Testis (tissue), 3 donors: ENCODE data around the gene CADPS2. TPM values are rescaled to one million over a fixed set of nuclear protein-coding genes. Genes with fewer than 3 reads are reported as not detected.

Source experiments
- DNase-seq: peaks from one replicate; pipeline ENCODE4 v3.0.0-alpha.2; 2019
- H3K27ac ChIP-seq, 2 donors: fragments of 200-600 bp; sonication (generic); one replicate each; pipeline ENCODE4 v1.5.1; 2019
- H3K27me3 ChIP-seq: fragments of 200-600 bp; sonication (generic); one replicate; pipeline ENCODE4 v1.5.1; 2019
- H3K36me3 ChIP-seq: fragments of 200-600 bp; sonication (generic); one replicate; pipeline ENCODE4 v1.5.1; 2017; ENCODE audit warnings: low read depth; ENCODE audit errors: missing control alignments
- H3K4me1 ChIP-seq: fragments of 200-600 bp; sonication (generic); one replicate; pipeline ENCODE4 v1.5.1; 2019
- H3K4me3 ChIP-seq, 2 donors: fragments of 200-600 bp; sonication (generic); one replicate each; pipeline ENCODE4 v1.5.1; 2017 to 2019
- H3K9me3 ChIP-seq: fragments of 200-600 bp; sonication (generic); one replicate; pipeline ENCODE4 v1.5.1; 2017
- POLR2A ChIP-seq: fragments of 450-650 bp; IDR thresholded peaks from one replicate; pipeline ENCODE4 v1.6.1; 2017; ENCODE audit warnings: antibody characterized with exemption, mild to moderate bottlenecking, moderate library complexity
- WGBS, 2 donors: methylation state at CpG; one replicate each; pipeline ENCODE4 v1.1.5; 2018; 5-methylcytosine and 5-hydroxymethylcytosine counted together
- intact Hi-C: fragments of 100-400 bp; cut with DNase I; formaldehyde crosslinking; loops from one replicate; pipeline ENCODE4 v1.15.1; 2023; ENCODE audit warnings: low total_unique reads
- polyA plus RNA-seq: library from polyadenylated mRNA; stranded (reverse); fragments of 350-450 nt; fragmentation: Illumina TruSeq; extraction: RNeasy Lipid Tissue Mini Kit (QIAGEN cat#74804); gene quantifications from one replicate; pipeline ENCODE4 v1.2.3, GENCODE V29; 2014; ENCODE audit warnings: low read depth, low replicate concordance; ENCODE audit not compliant: insufficient read depth
- total RNA-seq, 2 donors: library from RNA; depleted of rRNA; stranded (reverse); fragments of >200 nt; gene quantifications; one replicate each; pipeline ENCODE4 v1.2.3, GENCODE V29; 2016
- TF ChIP-seq, protein P1 (sequence below), 3 experiments: fragments of 450-650 bp in 2 of 3; fragments of 200-600 bp in 1 of 3; sonication (generic) in 1 of 3; IDR thresholded peaks; one replicate each; pipeline ENCODE4 v1.5.1; 2016 to 2019; ENCODE audit warnings: antibody characterized with exemption in 3 of 3, mild to moderate bottlenecking in 2 of 3, moderate library complexity in 1 of 3

CADPS2 gene
- total and polyA plus RNA-seq, 3 donors from 2014 or later = 6.0 to 9.9 (median 9.3) TPM

DNA sequence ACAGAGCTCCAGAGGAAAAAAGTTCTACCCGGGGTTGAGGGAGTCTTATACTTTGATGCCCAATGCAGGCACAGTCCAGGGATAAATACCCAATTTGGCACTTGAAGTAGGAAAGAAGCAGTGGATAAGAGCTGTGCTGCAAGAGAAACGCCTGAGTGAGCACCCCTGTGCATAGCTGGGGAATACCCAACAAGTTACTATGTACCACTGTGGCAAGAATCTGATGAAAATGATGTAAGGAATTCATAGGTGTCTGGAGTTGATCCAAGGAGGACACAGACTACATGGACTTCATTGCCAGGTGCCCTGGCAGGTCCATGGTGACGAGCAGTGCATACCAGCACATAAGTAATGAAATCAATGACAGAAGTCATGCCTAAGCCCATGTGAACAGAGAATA lies 398.0 kb downstream of the CADPS2 start:
- 77 to 94% methylated on average over 3 of the region's 3 CpGs for WGBS, 2 donors
- DNase-seq = no peak
- no peak for TF ChIP-seq POLR2A
- TF ChIP-seq, protein P1, sequence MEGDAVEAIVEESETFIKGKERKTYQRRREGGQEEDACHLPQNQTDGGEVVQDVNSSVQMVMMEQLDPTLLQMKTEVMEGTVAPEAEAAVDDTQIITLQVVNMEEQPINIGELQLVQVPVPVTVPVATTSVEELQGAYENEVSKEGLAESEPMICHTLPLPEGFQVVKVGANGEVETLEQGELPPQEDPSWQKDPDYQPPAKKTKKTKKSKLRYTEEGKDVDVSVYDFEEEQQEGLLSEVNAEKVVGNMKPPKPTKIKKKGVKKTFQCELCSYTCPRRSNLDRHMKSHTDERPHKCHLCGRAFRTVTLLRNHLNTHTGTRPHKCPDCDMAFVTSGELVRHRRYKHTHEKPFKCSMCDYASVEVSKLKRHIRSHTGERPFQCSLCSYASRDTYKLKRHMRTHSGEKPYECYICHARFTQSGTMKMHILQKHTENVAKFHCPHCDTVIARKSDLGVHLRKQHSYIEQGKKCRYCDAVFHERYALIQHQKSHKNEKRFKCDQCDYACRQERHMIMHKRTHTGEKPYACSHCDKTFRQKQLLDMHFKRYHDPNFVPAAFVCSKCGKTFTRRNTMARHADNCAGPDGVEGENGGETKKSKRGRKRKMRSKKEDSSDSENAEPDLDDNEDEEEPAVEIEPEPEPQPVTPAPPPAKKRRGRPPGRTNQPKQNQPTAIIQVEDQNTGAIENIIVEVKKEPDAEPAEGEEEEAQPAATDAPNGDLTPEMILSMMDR (IDR thresholded peaks at IDR 0.05) = no peak
- Histone ChIP-seq H3K4me1 (no peaks in the 10 kb centered on the region), H3K36me3 (no peaks in the 10 kb centered on the region), H3K4me3 (no peak overlapping the region), H3K9me3 (no peaks in the 10 kb centered on the region), H3K27ac (no peak overlapping the region), H3K27me3 (no peaks in the 10 kb centered on the region)
- intact Hi-C loops = no loop called here

GRCh38 chr7:122487131-122487530 lies 399.1 kb downstream of the CADPS2 start:
- intact Hi-C loops = no loop called here
- DNase-seq = no peak
- Histone ChIP-seq H3K9me3 (no peaks in the 10 kb centered on the region), H3K4me3 (no peak overlapping the region), H3K4me1 (no peaks in the 10 kb centered on the region), H3K27me3 (no peaks in the 10 kb centered on the region), H3K36me3 (no peaks in the 10 kb centered on the region), H3K27ac (no peak overlapping the region)
- TF ChIP-seq, protein P1 (IDR thresholded peaks at IDR 0.05) = no peak
- no peak for TF ChIP-seq POLR2A
- WGBS, 2 donors = 87 to 91% methylated on average over 5 of the region's 5 CpGs

GRCh38 chr7:122485856-122486255 lies 400.4 kb downstream of the CADPS2 start:
- Histone ChIP-seq H3K4me3 (no peak overlapping the region), H3K27me3 (no peaks in the 10 kb centered on the region), H3K36me3 (no peaks in the 10 kb centered on the region), H3K4me1 (no peaks in the 10 kb centered on the region), H3K27ac (no peak overlapping the region), H3K9me3 (no peaks in the 10 kb centered on the region)
- intact Hi-C loops = no loop called here
- DNase-seq = no peak
- TF ChIP-seq, protein P1 (IDR thresholded peaks at IDR 0.05) = no peak
- TF ChIP-seq POLR2A = no peak

DNA sequence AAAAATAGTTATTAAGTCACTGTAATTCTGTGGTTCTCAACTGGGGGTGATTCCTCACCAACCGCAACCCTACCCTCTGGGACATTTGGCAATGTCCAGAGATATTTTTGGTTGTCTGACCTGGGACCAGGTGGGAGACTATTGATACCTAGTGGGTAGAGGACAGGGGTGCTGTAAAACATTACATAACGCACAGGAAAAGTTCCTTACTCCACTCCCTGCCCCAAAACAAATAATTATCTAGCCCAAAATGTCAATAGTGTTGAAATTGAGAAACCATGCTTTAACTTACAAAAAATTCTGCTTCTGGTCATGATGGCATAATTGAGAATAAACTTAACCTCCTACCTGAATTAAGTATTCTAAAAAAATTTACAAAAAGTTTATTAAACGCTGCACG lies 404.0 kb downstream of the CADPS2 start:
- WGBS, 2 donors = 89 to 95% methylated on average over 4 of the region's 4 CpGs
- DNase-seq = no peak
- TF ChIP-seq POLR2A = no peak
- TF ChIP-seq, protein P1 (IDR thresholded peaks at IDR 0.05) = no peak
- H3K36me3 ChIP-seq = no peaks in the 10 kb centered on the region
- H3K9me3 ChIP-seq = no peaks in the 10 kb centered on the region
- no peaks in the 10 kb centered on the region for H3K4me1 ChIP-seq
- no peak overlapping the region for H3K4me3 ChIP-seq
- no peaks in the 10 kb centered on the region for H3K27me3 ChIP-seq
- intact Hi-C loops = no loop called here
- no peak overlapping the region for H3K27ac ChIP-seq

DNA sequence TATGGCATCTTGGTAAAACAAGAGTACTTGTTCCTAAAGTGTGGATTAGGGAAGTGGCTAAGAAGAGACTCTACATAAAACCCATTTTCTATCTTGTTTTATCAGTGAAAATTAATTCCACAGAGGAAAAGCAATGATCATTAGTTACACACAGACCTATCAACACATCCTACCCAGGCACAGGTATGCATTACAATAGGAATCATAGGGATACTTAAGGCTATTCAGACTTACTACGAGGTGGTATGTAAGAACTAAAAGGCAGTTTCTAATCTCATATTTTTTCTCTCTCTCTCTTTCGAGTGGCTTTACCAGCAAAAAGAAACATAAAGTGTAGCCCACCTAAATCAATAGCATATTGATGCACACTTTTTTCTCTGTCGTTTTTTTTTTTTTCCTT lies 415.4 kb downstream of the CADPS2 start:
- H3K4me1 ChIP-seq = no peaks in the 10 kb centered on the region
- H3K27me3 ChIP-seq = no peaks in the 10 kb centered on the region
- intact Hi-C loops = no loop called here
- DNase-seq = no peak
- WGBS, 2 donors = 75 to 80% methylated on average over 3 of the region's 3 CpGs
- no peaks in the 10 kb centered on the region for H3K9me3 ChIP-seq
- no peak overlapping the region for H3K4me3 ChIP-seq
- TF ChIP-seq, protein P1 (IDR thresholded peaks at IDR 0.05) = no peak
- no peak for TF ChIP-seq POLR2A
- H3K36me3 ChIP-seq = no peaks in the 10 kb centered on the region
- no peak overlapping the region for H3K27ac ChIP-seq
